HCT116 (cell line): ENCODE data around the gene EEF2.
"Not testable (repeated sequence)": the region's sequence is repeated elsewhere in the genome, so short reads cannot be mapped to it uniquely, and the experiment has no call there.

Experiments
- CEBPB ChIP-seq: IDR thresholded peaks from 2 replicates; pipeline ENCODE4 v1.6.1; 2012; ENCODE audit warnings: low read depth
- CTCF ChIP-seq, 3 experiments: fragments of 200-600 bp in 1 of 3; sonication (generic) in 1 of 3; IDR thresholded peaks in 2 of 3; conservative IDR thresholded peaks in 1 of 3; 2 replicates each; pipeline ENCODE4 v1.5.1; 2012 to 2017; ENCODE audit warnings: low read depth in 2 of 3, low read length in 2 of 3, antibody characterized with exemption in 1 of 3, borderline replicate concordance in 1 of 3, control low read depth in 1 of 3, mild to moderate bottlenecking in 1 of 3, mixed read lengths in 1 of 3, mixed run types in 1 of 3, moderate library complexity in 1 of 3; ENCODE audit not compliant: insufficient read depth in 1 of 3
- ELF1 ChIP-seq: IDR thresholded peaks from 2 replicates; pipeline ENCODE4 v1.6.1; 2012; ENCODE audit warnings: low read depth, borderline replicate concordance
- EZH2phosphoT487 ChIP-seq: fragments of 200-600 bp; IDR thresholded peaks from 2 replicates; pipeline ENCODE4 v1.6.1; 2018; ENCODE audit warnings: antibody characterized with exemption, borderline replicate concordance
- MAX ChIP-seq: IDR thresholded peaks from 2 replicates; pipeline ENCODE4 v1.6.1; 2012
- POLR2A ChIP-seq: IDR thresholded peaks from 2 replicates; pipeline ENCODE4 v1.7.0; 2011; ENCODE audit warnings: borderline replicate concordance; ENCODE audit not compliant: insufficient read depth, insufficient read length; ENCODE audit errors: extremely low read depth
- POLR2AphosphoS5 ChIP-seq: IDR thresholded peaks from 2 replicates; pipeline ENCODE4 v1.6.1; 2011; ENCODE audit warnings: mild to moderate bottlenecking, low read depth, low read length, moderate library complexity
- REST ChIP-seq: IDR thresholded peaks from 2 replicates; pipeline ENCODE4 v1.6.1; 2012; ENCODE audit warnings: low read depth
- SIN3A ChIP-seq: IDR thresholded peaks from 2 replicates; pipeline ENCODE4 v1.6.1; 2012; ENCODE audit warnings: low read depth
- SP1 ChIP-seq: IDR thresholded peaks from 2 replicates; pipeline ENCODE4 v1.6.1; 2012; ENCODE audit warnings: low read depth
- TCF7L2 ChIP-seq: IDR thresholded peaks from 2 replicates; pipeline ENCODE4 v1.7.0; 2011; ENCODE audit warnings: borderline replicate concordance, inconsistent platforms; ENCODE audit not compliant: insufficient read depth, insufficient read length; ENCODE audit errors: extremely low read depth
- YY1 ChIP-seq: IDR thresholded peaks from 2 replicates; pipeline ENCODE4 v1.6.1; 2011; ENCODE audit warnings: low read length, low read depth, moderate library complexity, mild to moderate bottlenecking; ENCODE audit not compliant: insufficient replicate concordance; ENCODE audit errors: extremely low read depth
- ZBTB33 ChIP-seq: IDR thresholded peaks from 2 replicates; pipeline ENCODE4 v1.6.1; 2011; ENCODE audit warnings: mild to moderate bottlenecking, low read length, moderate library complexity; ENCODE audit not compliant: insufficient replicate concordance; ENCODE audit errors: extremely low read depth
- ZFX ChIP-seq: fragments of 450-650 bp; IDR thresholded peaks from 2 replicates; pipeline ENCODE4 v1.6.1; 2017

- not testable (repeated sequence) for TF ChIP-seq CTCF (IDR thresholded peaks at IDR 0.05 in 2 of 3, conservative IDR thresholded peaks at IDR 0.05 in 1 of 3; ENCODE audit: borderline replicate concordance in 1 of 3, insufficient read depth in 1 of 3, low read depth in 2 of 3, low read length in 2 of 3); CEBPB; MAX; POLR2A; YY1; REST; ZBTB33; ZFX; EZH2phosphoT487; POLR2AphosphoS5; TCF7L2; SIN3A; ELF1; SP1
These were observed 32.4 kb downstream of the EEF2 start for GRCh38 chr19:3952755-3953276.
